Endodermal cell (in vitro differentiated cells): Measurements from ENCODE around the gene HLF. TPM values are rescaled to one million over a fixed set of nuclear protein-coding genes. Genes with fewer than 3 reads are reported as not detected.

Experiments used
- DNase-seq: peaks from one replicate; pipeline ENCODE4 v3.0.0-alpha.2; 2017
- H3K27ac ChIP-seq: 2 replicates; pipeline ENCODE4 v1.5.1; 2013; ENCODE audit warnings: mild to moderate bottlenecking, low read depth, low read length, moderate library complexity
- H3K27me3 ChIP-seq: 2 replicates; pipeline ENCODE4 v1.6.1; 2013; ENCODE audit warnings: mild to moderate bottlenecking, low read length, moderate library complexity; ENCODE audit not compliant: insufficient read depth, control insufficient read depth, poor library complexity, severe bottlenecking
- H3K36me3 ChIP-seq: 2 replicates; pipeline ENCODE4 v1.7.0; 2013; ENCODE audit warnings: mild to moderate bottlenecking, low read length, moderate library complexity; ENCODE audit not compliant: control insufficient read depth, insufficient read depth
- H3K4me1 ChIP-seq: one replicate; pipeline ENCODE4 v1.7.0; 2013; ENCODE audit warnings: low read length; ENCODE audit not compliant: control insufficient read depth, insufficient read depth
- H3K4me3 ChIP-seq: 2 replicates; pipeline ENCODE4 v1.5.1; 2013; ENCODE audit warnings: mild to moderate bottlenecking, low read length, moderate library complexity
- H3K9ac ChIP-seq: 2 replicates; pipeline ENCODE4 v1.6.1; 2013; ENCODE audit warnings: mild to moderate bottlenecking, low read length, moderate library complexity; ENCODE audit not compliant: poor library complexity, severe bottlenecking; ENCODE audit errors: extremely low read depth
- H3K9me3 ChIP-seq: 2 replicates; pipeline ENCODE4 v1.6.1; 2013; ENCODE audit warnings: mild to moderate bottlenecking, low read length, moderate library complexity; ENCODE audit not compliant: control insufficient read depth
- H3K27ac Mint-ChIP-seq: 2 replicates; pipeline ENCODE4 v1.8.0; 2020; ENCODE audit warnings: mixed read lengths
- H3K27me3 Mint-ChIP-seq: 2 replicates; pipeline ENCODE4 v1.8.0; 2021; ENCODE audit warnings: mild to moderate bottlenecking, mixed read lengths; ENCODE audit not compliant: insufficient read depth
- H3K36me3 Mint-ChIP-seq: 2 replicates; pipeline ENCODE4 v1.8.0; 2020; ENCODE audit warnings: low read depth, mixed read lengths
- H3K4me1 Mint-ChIP-seq: 2 replicates; pipeline ENCODE4 v1.8.0; 2020; ENCODE audit warnings: mixed read lengths
- H3K4me3 Mint-ChIP-seq: 2 replicates; pipeline ENCODE4 v1.8.0; 2020; ENCODE audit warnings: mild to moderate bottlenecking, moderate library complexity, mixed read lengths
- H3K9me3 Mint-ChIP-seq: 2 replicates; pipeline ENCODE4 v1.8.0; 2020; ENCODE audit warnings: mild to moderate bottlenecking, mixed read lengths
- WGBS, 2 experiments: methylation state at CpG; one replicate each; pipeline versions ENCODE4 v1.1.5 to v1.1.7; 2013; ENCODE audit warnings: missing lambda C conversion rate in 2 of 2, mixed read lengths in 1 of 2; ENCODE audit not compliant: insufficient coverage in 1 of 2, insufficient read length in 1 of 2; 5-methylcytosine and 5-hydroxymethylcytosine counted together
- total RNA-seq, 2 donors: library from RNA; stranded (reverse); fragmentation: NEBNext Ultra II Directional in 1 of 2; extraction: Animal tissue kit (Norgen Biotek cat#: 25700) in 1 of 2; gene quantifications; 2 replicates in 1 of 2; 3 replicates in 1 of 2; pipeline ENCODE4 v1.2.1, GENCODE V29; 2021
- TF ChIP-seq, protein P1 (sequence below): fragments of 200-600 bp; sonication (generic); conservative IDR thresholded peaks from 2 replicates; pipeline ENCODE4 v1.5.0; 2021; ENCODE audit warnings: antibody characterized with exemption, mild to moderate bottlenecking

Gene HLF
- total RNA-seq, 2 donors from 2014 or later: not detected

- Mint-ChIP-seq H3K27ac (no peak overlapping the region), H3K36me3 (no peaks in the 10 kb centered on the region), H3K27me3 (no peaks in the 10 kb centered on the region), H3K4me3 (no peak overlapping the region), H3K9me3 (no peaks in the 10 kb centered on the region), H3K4me1 (peaks cover 4% of the 10 kb centered on the region)
- DNase-seq: no peak
- no peaks in the 10 kb centered on the region for H3K36me3 ChIP-seq
- TF ChIP-seq, protein P1, sequence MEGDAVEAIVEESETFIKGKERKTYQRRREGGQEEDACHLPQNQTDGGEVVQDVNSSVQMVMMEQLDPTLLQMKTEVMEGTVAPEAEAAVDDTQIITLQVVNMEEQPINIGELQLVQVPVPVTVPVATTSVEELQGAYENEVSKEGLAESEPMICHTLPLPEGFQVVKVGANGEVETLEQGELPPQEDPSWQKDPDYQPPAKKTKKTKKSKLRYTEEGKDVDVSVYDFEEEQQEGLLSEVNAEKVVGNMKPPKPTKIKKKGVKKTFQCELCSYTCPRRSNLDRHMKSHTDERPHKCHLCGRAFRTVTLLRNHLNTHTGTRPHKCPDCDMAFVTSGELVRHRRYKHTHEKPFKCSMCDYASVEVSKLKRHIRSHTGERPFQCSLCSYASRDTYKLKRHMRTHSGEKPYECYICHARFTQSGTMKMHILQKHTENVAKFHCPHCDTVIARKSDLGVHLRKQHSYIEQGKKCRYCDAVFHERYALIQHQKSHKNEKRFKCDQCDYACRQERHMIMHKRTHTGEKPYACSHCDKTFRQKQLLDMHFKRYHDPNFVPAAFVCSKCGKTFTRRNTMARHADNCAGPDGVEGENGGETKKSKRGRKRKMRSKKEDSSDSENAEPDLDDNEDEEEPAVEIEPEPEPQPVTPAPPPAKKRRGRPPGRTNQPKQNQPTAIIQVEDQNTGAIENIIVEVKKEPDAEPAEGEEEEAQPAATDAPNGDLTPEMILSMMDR: no peak
- no peaks in the 10 kb centered on the region for H3K9me3 ChIP-seq
- no peak overlapping the region for H3K9ac ChIP-seq
- WGBS, 2 experiments: 88 to 94% methylated on average over 2 to 3 of the region's 3 CpGs
- H3K4me3 ChIP-seq: no peak overlapping the region
- H3K4me1 ChIP-seq: no peaks in the 10 kb centered on the region
- H3K27ac ChIP-seq: no peak overlapping the region
- no peaks in the 10 kb centered on the region for H3K27me3 ChIP-seq
These were observed 75.4 kb downstream of the HLF start for GRCh38 chr17:55340176-55340575.

DNA sequence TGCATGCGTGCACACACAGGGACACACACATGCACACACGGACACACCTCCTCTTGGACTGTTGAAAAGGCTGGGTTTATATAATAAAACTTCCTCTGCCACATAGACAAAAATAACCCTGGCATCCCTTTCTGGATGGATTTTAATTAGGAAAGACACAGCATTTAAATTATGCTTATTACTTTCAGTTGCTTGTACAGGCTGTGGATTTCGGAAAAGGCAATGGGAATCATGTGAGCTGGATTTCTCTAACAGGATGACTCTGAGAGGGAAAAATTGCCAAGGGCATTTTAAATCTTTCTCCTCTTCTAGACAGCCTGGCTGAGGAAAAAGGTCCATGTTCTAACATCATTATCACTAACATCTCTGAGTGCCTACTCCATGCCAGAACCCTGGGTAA lies 75.9 kb downstream of the HLF start:
- H3K4me3 Mint-ChIP-seq: no peak overlapping the region
- no peak overlapping the region for H3K27ac Mint-ChIP-seq

GRCh38 chr17:55341432-55341831 lies 76.7 kb downstream of the HLF start:
- H3K4me3 ChIP-seq: no peak overlapping the region
- Mint-ChIP-seq H3K27me3 (no peaks in the 10 kb centered on the region), H3K4me3 (no peak overlapping the region), H3K4me1 (no peaks in the 10 kb centered on the region), H3K9me3 (peaks cover 2% of the 10 kb centered on the region), H3K36me3 (no peaks in the 10 kb centered on the region), H3K27ac (no peak overlapping the region)
- 93% methylated on average over 5 of the region's 5 CpGs; no CpG with 5 or more reads in 1 of the 2 experiments for WGBS, 2 experiments
- no peak overlapping the region for H3K27ac ChIP-seq
- no peak overlapping the region for H3K9ac ChIP-seq
- peaks cover 2% of the 10 kb centered on the region for H3K9me3 ChIP-seq
- no peak for DNase-seq
- no peaks in the 10 kb centered on the region for H3K27me3 ChIP-seq
- no peaks in the 10 kb centered on the region for H3K36me3 ChIP-seq
- no peaks in the 10 kb centered on the region for H3K4me1 ChIP-seq
- TF ChIP-seq, protein P1: no peak

More for the DNA sequence above, 75.9 kb downstream of the HLF start:
- Histone ChIP-seq H3K27me3 (no peaks in the 10 kb centered on the region), H3K36me3 (no peaks in the 10 kb centered on the region), H3K4me3 (no peak overlapping the region), H3K9ac (no peak overlapping the region), H3K9me3 (no peaks in the 10 kb centered on the region), H3K27ac (no peak overlapping the region), H3K4me1 (no peaks in the 10 kb centered on the region)
- Mint-ChIP-seq H3K9me3 (no peaks in the 10 kb centered on the region), H3K36me3 (no peaks in the 10 kb centered on the region), H3K4me1 (no peaks in the 10 kb centered on the region), H3K27me3 (no peaks in the 10 kb centered on the region)
- WGBS, 2 experiments: 83 to 86% methylated on average over 1 to 3 of the region's 3 CpGs
- DNase-seq: no peak
- TF ChIP-seq, protein P1: no peak
